Breast epithelium (tissue), 3 donors: ENCODE measurements around the gene F10.

Experiments used
- POLR2A ChIP-seq: fragments of 450-650 bp; IDR thresholded peaks from one replicate; pipeline ENCODE4 v1.6.1; 2016; ENCODE audit warnings: antibody characterized with exemption, mild to moderate bottlenecking, moderate library complexity
- TF ChIP-seq, protein P1 (sequence below), 3 donors: fragments of 450-650 bp; IDR thresholded peaks; one replicate each; pipeline ENCODE4 v1.5.1; 2016 to 2017; ENCODE audit warnings: antibody characterized with exemption in 3 of 3, mild to moderate bottlenecking in 3 of 3, moderate library complexity in 3 of 3

DNA sequence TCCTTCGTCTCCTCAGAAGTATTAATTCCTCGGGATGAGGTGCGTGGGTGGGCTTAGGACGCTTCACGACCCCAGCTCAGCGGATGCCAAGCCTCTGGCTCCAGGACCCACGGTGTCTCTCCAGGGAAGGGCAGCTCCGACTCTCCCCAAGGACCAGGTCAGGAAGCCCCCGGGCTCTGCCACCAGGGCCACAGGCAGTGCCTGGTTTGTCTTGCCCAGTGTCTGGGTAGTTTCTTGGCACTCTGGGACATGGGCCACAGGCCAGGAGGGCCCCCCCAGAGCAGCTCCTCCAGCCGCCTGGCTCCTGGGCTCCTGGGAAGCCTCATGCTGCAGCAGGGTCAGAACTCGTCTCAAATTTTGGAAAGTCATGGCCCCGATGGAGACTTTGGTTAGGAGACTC, 38.4 kb downstream of the F10 start:
- TF ChIP-seq, protein P1, sequence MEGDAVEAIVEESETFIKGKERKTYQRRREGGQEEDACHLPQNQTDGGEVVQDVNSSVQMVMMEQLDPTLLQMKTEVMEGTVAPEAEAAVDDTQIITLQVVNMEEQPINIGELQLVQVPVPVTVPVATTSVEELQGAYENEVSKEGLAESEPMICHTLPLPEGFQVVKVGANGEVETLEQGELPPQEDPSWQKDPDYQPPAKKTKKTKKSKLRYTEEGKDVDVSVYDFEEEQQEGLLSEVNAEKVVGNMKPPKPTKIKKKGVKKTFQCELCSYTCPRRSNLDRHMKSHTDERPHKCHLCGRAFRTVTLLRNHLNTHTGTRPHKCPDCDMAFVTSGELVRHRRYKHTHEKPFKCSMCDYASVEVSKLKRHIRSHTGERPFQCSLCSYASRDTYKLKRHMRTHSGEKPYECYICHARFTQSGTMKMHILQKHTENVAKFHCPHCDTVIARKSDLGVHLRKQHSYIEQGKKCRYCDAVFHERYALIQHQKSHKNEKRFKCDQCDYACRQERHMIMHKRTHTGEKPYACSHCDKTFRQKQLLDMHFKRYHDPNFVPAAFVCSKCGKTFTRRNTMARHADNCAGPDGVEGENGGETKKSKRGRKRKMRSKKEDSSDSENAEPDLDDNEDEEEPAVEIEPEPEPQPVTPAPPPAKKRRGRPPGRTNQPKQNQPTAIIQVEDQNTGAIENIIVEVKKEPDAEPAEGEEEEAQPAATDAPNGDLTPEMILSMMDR (IDR thresholded peaks at IDR 0.05), result no peak
- no peak for TF ChIP-seq POLR2A
